Testis (tissue), 3 donors: Measurements from ENCODE around the gene LRRC73. TPM values are rescaled to one million over a fixed set of nuclear protein-coding genes. Genes with fewer than 3 reads are reported as not detected.

ENCODE experiments used
- DNase-seq: peaks from one replicate; pipeline ENCODE4 v3.0.0-alpha.2; 2019
- H3K27ac ChIP-seq, 2 donors: fragments of 200-600 bp; sonication (generic); one replicate each; pipeline ENCODE4 v1.5.1; 2019
- H3K27me3 ChIP-seq: fragments of 200-600 bp; sonication (generic); one replicate; pipeline ENCODE4 v1.5.1; 2019
- H3K36me3 ChIP-seq: fragments of 200-600 bp; sonication (generic); one replicate; pipeline ENCODE4 v1.5.1; 2017; ENCODE audit warnings: low read depth; ENCODE audit errors: missing control alignments
- H3K4me1 ChIP-seq: fragments of 200-600 bp; sonication (generic); one replicate; pipeline ENCODE4 v1.5.1; 2019
- H3K4me3 ChIP-seq, 2 donors: fragments of 200-600 bp; sonication (generic); one replicate each; pipeline ENCODE4 v1.5.1; 2017 to 2019
- H3K9me3 ChIP-seq: fragments of 200-600 bp; sonication (generic); one replicate; pipeline ENCODE4 v1.5.1; 2017
- CTCF ChIP-seq, 3 experiments: fragments of 450-650 bp in 2 of 3; fragments of 200-600 bp in 1 of 3; sonication (generic) in 1 of 3; IDR thresholded peaks; one replicate each; pipeline ENCODE4 v1.5.1; 2016 to 2019; ENCODE audit warnings: antibody characterized with exemption in 3 of 3, mild to moderate bottlenecking in 2 of 3, moderate library complexity in 1 of 3
- POLR2A ChIP-seq: fragments of 450-650 bp; IDR thresholded peaks from one replicate; pipeline ENCODE4 v1.6.1; 2017; ENCODE audit warnings: antibody characterized with exemption, mild to moderate bottlenecking, moderate library complexity
- WGBS, 2 donors: methylation state at CpG; one replicate each; pipeline ENCODE4 v1.1.5; 2018; 5-methylcytosine and 5-hydroxymethylcytosine counted together
- intact Hi-C: fragments of 100-400 bp; cut with DNase I; formaldehyde crosslinking; loops from one replicate; pipeline ENCODE4 v1.15.1; 2023; ENCODE audit warnings: low total_unique reads
- polyA plus RNA-seq: library from polyadenylated mRNA; stranded (reverse); fragments of 350-450 nt; fragmentation: Illumina TruSeq; extraction: RNeasy Lipid Tissue Mini Kit (QIAGEN cat#74804); gene quantifications from one replicate; pipeline ENCODE4 v1.2.3, GENCODE V29; 2014; ENCODE audit warnings: low read depth, low replicate concordance; ENCODE audit not compliant: insufficient read depth
- total RNA-seq, 2 donors: library from RNA; depleted of rRNA; stranded (reverse); fragments of >200 nt; gene quantifications; one replicate each; pipeline ENCODE4 v1.2.3, GENCODE V29; 2016

LRRC73 gene
- total and polyA plus RNA-seq, 3 donors from 2014 or later = 20.1 to 50.6 (median 29.3) TPM

- no peak for TF ChIP-seq CTCF (IDR thresholded peaks at IDR 0.05)
- Histone ChIP-seq H3K9me3 (no peaks in the 10 kb centered on the region), H3K4me1 (peaks cover 46% of the 10 kb centered on the region), H3K27ac (no peak overlapping the region), H3K36me3 (no peaks in the 10 kb centered on the region), H3K27me3 (no peaks in the 10 kb centered on the region), H3K4me3 (no peak overlapping the region)
- intact Hi-C loops = no loop called here
- WGBS, 2 donors = 88 to 95% methylated on average over 6 of the region's 6 CpGs
- no peak for DNase-seq
Measured at GRCh38 chr6:43494321-43494720, 15.8 kb downstream of the LRRC73 start.

GRCh38 chr6:43493833-43494232 lies 16.3 kb downstream of the LRRC73 start:
- Histone ChIP-seq H3K27ac (no peak overlapping the region), H3K4me1 (peaks cover 41% of the 10 kb centered on the region), H3K9me3 (no peaks in the 10 kb centered on the region), H3K27me3 (no peaks in the 10 kb centered on the region), H3K4me3 (no peak overlapping the region), H3K36me3 (no peaks in the 10 kb centered on the region)
- TF ChIP-seq POLR2A = no peak
- TF ChIP-seq CTCF (IDR thresholded peaks at IDR 0.05) = no peak
- WGBS, 2 donors = 77 to 81% methylated on average over 7 of the region's 7 CpGs
- no peak for DNase-seq
- intact Hi-C loops = no loop called here

- Histone ChIP-seq H3K36me3 (no peaks in the 10 kb centered on the region), H3K4me1 (peaks cover 41% of the 10 kb centered on the region), H3K9me3 (no peaks in the 10 kb centered on the region), H3K4me3 (no peak overlapping the region), H3K27me3 (no peaks in the 10 kb centered on the region), H3K27ac (no peak overlapping the region)
- TF ChIP-seq POLR2A (no peak), CTCF (IDR thresholded peaks at IDR 0.05) (no peak)
- intact Hi-C loops = no loop called here
- 58 to 78% methylated on average over 2 of the region's 2 CpGs for WGBS, 2 donors
- DNase-seq = no peak
Measured at GRCh38 chr6:43493230-43493629, 16.9 kb downstream of the LRRC73 start.

GRCh38 chr6:43492673-43493072 lies 17.5 kb downstream of the LRRC73 start:
- Histone ChIP-seq H3K4me1 (peaks cover 41% of the 10 kb centered on the region), H3K27me3 (no peaks in the 10 kb centered on the region), H3K4me3 (no peak overlapping the region), H3K27ac (no peak overlapping the region), H3K36me3 (no peaks in the 10 kb centered on the region), H3K9me3 (no peaks in the 10 kb centered on the region)
- 44 to 53% methylated on average over 3 of the region's 3 CpGs for WGBS, 2 donors
- no peak for DNase-seq
- TF ChIP-seq CTCF (IDR thresholded peaks at IDR 0.05) (no peak), POLR2A (no peak)
- intact Hi-C loops = no loop called here

- no peaks in the 10 kb centered on the region for H3K9me3 ChIP-seq
- H3K36me3 ChIP-seq = no peaks in the 10 kb centered on the region
- 35% methylated on average over 5 to 10 of the region's 10 CpGs for WGBS, 2 donors
- H3K4me3 ChIP-seq = no peak overlapping the region
- no peak for TF ChIP-seq CTCF (IDR thresholded peaks at IDR 0.05)
- TF ChIP-seq POLR2A = no peak
- peaks cover 39% of the 10 kb centered on the region for H3K4me1 ChIP-seq
- H3K27ac ChIP-seq = no peak overlapping the region
- intact Hi-C loops = no loop called here
- no peaks in the 10 kb centered on the region for H3K27me3 ChIP-seq
- peak; percentile 88 for DNase-seq
Measured at GRCh38 chr6:43491750-43492661, 18.1 kb downstream of the LRRC73 start.
